ENCODE measurements around the gene PLEKHN1.

PLEKHN1 gene

DNA sequence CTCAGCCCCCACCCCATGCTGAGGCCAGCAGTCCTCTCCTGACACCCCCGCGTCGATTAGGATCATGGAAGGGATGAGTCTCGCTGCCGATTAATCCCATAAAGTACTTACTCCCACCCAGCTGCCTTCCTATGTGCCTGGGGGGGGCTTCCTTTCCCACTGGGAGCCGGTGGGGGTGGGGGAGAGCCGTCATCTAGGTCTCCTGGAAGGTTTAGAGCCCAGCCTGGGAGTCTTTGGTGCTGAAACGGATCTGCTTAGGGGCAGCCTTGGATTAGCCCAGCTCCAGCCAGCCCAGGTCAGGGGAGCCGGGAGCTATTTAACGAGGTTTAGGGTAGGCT, 32.7 kb upstream of the PLEKHN1 start:
- in situ Hi-C loops (cut with MboI; ENCODE audit: low sequenced_read_pairs, unreplicated experiment): no loop called here
- DNase-seq (ENCODE audit: low spot score): no peak

GRCh38 chr1:934991-935750, 31.1 kb upstream of the PLEKHN1 start:
- no peak for DNase-seq (ENCODE audit: low spot score)
- in situ Hi-C loops (cut with MboI; ENCODE audit: low sequenced_read_pairs, unreplicated experiment): no loop called here
- TF ChIP-seq CTCF (IDR thresholded peaks at IDR 0.05; ENCODE audit: borderline replicate concordance, control extremely low read depth, extremely low read depth, insufficient read depth, missing control alignments): no peak

More for the DNA sequence above, 32.7 kb upstream of the PLEKHN1 start:
- no peak for TF ChIP-seq CTCF (IDR thresholded peaks at IDR 0.05; ENCODE audit: borderline replicate concordance, control extremely low read depth, extremely low read depth, insufficient read depth, missing control alignments)

- in situ Hi-C loops (cut with MboI; ENCODE audit: low sequenced_read_pairs, unreplicated experiment): no loop called here
- TF ChIP-seq CTCF (IDR thresholded peaks at IDR 0.05; ENCODE audit: borderline replicate concordance, control extremely low read depth, extremely low read depth, insufficient read depth, missing control alignments): no peak
- DNase-seq (ENCODE audit: low spot score): no peak
Measured at GRCh38 chr1:935751-936231, 30.5 kb upstream of the PLEKHN1 start.

DNA sequence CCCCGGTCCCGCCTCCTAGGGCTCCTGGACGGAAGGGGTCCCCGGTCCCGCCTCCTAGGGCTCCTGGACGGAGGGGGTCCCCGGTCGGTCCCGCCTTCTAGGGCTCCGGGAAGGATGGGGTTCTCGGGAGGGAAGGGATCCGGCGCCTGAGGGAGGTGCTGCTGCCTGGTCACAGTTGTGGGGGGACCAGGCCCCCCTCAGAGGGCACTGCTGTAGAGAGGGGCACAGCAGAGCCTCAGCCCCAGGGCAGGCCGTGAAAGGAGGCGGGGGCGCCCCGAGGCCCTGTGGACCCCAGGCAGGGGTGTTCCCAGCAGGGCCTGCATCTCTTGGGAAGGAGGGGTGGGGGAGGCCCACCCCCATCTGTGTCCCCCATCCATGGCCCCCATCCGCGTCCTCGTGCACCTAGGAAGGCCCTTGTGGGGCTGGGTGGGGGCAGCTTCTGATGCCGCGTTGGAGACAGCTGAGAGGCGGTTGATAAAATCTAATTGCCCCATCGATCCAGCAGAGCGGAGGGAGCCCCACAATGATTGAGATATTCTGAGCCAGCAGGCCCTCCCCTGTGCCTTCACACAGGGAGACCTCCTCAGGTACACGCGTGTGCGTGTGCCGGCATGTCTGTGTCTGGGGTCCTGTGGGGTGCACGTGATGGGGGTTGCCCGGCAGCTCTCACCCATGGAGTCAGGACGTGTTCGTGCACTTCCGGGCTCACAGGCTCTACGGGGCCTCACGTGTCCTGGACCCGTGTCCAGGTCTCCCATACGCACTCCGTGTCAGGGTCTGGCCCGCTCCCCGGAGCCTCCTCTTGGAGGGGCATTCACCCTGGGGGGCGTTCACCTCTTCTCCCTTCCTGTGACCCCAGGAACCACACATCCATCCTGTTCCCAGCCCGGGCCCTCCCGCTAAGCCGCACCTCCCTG, 29.7 kb upstream of the PLEKHN1 start:
- DNase-seq (ENCODE audit: low spot score): no peak
- no peak for TF ChIP-seq CTCF (IDR thresholded peaks at IDR 0.05; ENCODE audit: borderline replicate concordance, control extremely low read depth, extremely low read depth, insufficient read depth, missing control alignments)
- in situ Hi-C loops (cut with MboI; ENCODE audit: low sequenced_read_pairs, unreplicated experiment): no loop called here

DNA sequence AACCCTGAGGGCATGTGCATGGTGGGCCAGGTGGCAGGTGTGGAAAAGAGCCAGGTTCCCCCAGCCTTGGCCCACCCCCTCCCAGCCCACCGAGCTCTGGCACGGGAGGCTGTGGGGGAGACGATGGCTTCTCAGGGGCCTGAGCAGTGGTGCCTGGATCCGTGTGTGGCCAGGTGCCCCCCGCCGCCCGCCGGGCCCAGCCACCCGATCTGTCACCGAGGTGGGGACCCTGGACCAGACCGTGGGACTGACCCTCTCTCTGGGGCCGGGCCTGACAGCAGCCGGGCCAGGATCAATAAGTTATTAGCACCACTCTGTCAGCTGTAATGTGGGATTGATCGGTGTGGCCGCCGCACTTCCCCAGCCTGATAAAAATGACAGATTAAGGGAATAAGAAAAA, 28.8 kb upstream of the PLEKHN1 start:
- DNase-seq (ENCODE audit: low spot score): no peak
- TF ChIP-seq CTCF (IDR thresholded peaks at IDR 0.05; ENCODE audit: borderline replicate concordance, control extremely low read depth, extremely low read depth, insufficient read depth, missing control alignments): no peak
- in situ Hi-C loops (cut with MboI; ENCODE audit: low sequenced_read_pairs, unreplicated experiment): no loop called here

DNA sequence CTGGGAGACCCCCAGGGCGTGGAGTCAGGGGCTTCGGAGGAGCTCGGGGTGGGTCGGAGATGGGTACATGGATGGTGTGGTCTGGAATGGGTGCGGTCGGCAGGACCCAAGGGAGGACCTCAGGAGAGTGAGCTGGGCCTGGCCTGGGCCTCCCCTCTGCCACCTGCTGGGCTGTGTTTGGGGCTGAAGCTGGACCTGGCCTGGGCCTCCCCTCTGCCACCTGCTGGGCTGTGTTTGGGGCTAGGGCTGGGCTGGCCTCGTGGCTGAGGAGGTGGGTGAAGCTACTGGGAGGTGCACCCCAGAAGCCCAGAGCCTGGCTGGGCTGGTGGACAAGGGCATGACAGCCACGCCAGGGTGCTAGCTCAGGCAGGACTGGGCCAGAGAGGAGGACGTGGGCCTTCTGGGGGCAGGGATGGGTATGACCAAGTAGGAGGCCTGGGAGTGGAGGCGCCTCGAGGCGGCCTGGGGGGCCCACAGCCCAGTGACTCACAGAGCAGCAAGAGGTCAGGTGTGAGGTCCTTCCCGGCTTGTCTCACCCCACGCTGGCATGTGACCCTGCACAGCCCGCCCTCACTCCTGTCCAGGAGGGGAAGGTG, 28.1 kb upstream of the PLEKHN1 start:
- DNase-seq (ENCODE audit: low spot score): no peak
- TF ChIP-seq CTCF (IDR thresholded peaks at IDR 0.05; ENCODE audit: borderline replicate concordance, control extremely low read depth, extremely low read depth, insufficient read depth, missing control alignments): peak; percentile 57
- in situ Hi-C loops (cut with MboI; ENCODE audit: low sequenced_read_pairs, unreplicated experiment): no loop called here
